Right ventricle myocardium inferior (tissue), 1 donor: ENCODE results near the gene DLG2. TPM values are rescaled to one million over a fixed set of nuclear protein-coding genes. Genes with fewer than 3 reads are reported as not detected.
"Not testable (repeated sequence)": the region's sequence is repeated elsewhere in the genome, so short reads cannot be mapped to it uniquely, and the experiment has no call there.

Experiments
- ATAC-seq: fragments of 200-7000 bp; cut with Tn5 transposase; one replicate; pipeline ENCODE4 v1.9.1; 2020; ENCODE audit warnings: mild to moderate bottlenecking, moderate library complexity
- DNase-seq: peaks from one replicate; pipeline ENCODE4 v3.0.0; 2021; ENCODE audit errors: missing footprints
- intact Hi-C: fragments of 100-400 bp; cut with DNase I; formaldehyde crosslinking; loops from one replicate; pipeline ENCODE4 v1.11.0; 2022
- total RNA-seq: library from RNA; stranded (reverse); fragmentation: NEBNext Ultra II Directional; extraction: Animal tissue kit (Norgen Biotek cat#: 25700); gene quantifications from one replicate; pipeline ENCODE4 v1.2.1, GENCODE V29; 2021
- donor health status: DM: no; HTN: yes; CAD: no; lungs with severe emphysema.

Gene DLG2
- total RNA-seq, 1 donor from 2014 or later = 5.7 TPM

DNA sequence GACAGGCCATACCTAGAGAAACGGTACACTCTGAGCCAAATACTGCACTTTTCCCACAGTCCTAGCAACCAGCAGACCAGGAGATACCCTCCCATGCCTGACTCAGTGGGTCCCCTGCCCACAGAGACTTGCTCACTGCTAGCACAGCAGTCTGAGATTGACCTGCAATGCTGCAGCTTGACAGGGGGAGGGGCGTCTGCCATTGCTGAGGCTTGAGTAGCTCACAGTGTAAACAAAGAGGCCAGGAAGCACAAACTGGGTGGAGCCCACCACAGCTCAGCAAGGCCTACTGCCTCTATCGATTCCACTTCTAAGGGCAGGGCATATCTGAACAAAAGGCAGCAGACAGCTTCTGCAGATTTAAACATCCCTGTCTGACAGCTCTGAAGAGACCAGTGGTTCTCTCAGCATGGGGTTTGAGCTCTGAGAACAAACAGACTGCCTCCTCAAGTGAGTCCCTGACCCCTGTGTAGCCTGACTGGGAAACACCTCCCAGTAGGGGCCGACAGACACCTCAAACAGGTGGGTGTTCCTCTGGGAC is 231.6 kb downstream of the DLG2 start:
- intact Hi-C loops, ATAC-seq, DNase-seq: not testable (repeated sequence)

DNA sequence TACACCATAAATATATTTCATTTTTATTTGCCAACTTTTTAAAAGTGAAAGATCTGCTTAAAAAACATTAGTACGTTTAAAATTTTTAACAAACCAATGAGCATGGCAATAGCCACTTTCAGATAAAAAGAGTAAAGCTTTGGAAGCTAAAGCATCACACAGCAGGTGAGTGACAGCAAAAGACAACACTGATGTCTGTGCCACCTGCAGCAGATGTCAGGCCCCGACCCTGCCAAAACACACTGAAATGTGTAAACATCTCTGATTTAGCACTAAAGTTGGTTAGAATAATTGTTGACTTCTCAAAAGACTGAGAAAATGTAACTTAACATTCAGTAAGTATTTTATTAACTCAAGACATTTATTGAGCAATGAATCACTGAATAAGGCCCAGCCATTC is 232.9 kb downstream of the DLG2 start:
- DNase-seq = no peak
- intact Hi-C loops = no loop called here
- ATAC-seq = no peak

DNA sequence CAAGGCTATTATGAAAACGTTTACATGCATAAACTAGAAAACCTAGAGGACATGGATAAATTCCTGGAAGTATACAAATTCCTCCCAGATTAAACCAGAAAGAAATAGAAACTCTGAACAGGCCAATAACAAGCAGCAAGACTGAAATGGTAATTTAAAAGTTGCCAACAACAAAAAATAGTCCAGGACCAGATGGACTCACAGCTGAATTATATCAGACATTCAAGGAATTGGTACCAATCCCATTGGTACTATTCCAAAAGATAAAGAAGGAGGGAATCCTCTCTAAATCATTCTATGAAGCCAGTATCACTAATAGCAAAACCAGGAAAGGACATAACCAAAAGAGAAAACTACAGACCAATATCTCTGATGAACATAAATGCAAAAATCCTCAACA is 236.0 kb downstream of the DLG2 start:
- intact Hi-C loops = no loop called here

GRCh38 chr11:85385547-85385946 is 241.6 kb downstream of the DLG2 start:
- intact Hi-C loops = no loop called here
- DNase-seq = no peak
- no peak for ATAC-seq

More for the DNA sequence above, 236.0 kb downstream of the DLG2 start:
- no peak for ATAC-seq
- no peak for DNase-seq

GRCh38 chr11:85385111-85385510 is 242.0 kb downstream of the DLG2 start:
- intact Hi-C loops = no loop called here
- no peak for DNase-seq
- ATAC-seq = no peak

- DNase-seq (no peak), ATAC-seq (no peak)
- intact Hi-C loops = no loop called here
Observed at GRCh38 chr11:85379066-85379465, 248.1 kb downstream of the DLG2 start.

DNA sequence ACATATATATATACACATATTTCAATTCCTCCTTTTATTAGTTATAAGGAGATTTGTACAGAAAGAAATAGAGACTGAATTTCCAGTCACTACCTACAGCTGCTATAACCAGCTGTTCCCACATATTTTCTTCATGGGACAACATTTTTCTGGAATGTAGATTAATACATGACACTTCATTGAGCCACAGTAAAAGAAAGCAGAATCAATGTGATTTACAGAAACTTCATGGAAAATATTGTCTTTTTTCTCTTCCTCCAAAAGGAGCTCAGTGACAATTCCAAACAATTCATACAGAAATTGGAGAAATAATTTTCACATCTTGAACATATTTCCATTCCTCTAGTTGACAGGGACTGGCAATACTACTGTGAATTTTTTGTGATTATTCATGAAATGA is 249.2 kb downstream of the DLG2 start:
- ATAC-seq (no peak), DNase-seq (no peak)
- intact Hi-C loops = no loop called here

GRCh38 chr11:85359859-85360258 is 267.3 kb downstream of the DLG2 start:
- intact Hi-C loops = no loop called here

DNA sequence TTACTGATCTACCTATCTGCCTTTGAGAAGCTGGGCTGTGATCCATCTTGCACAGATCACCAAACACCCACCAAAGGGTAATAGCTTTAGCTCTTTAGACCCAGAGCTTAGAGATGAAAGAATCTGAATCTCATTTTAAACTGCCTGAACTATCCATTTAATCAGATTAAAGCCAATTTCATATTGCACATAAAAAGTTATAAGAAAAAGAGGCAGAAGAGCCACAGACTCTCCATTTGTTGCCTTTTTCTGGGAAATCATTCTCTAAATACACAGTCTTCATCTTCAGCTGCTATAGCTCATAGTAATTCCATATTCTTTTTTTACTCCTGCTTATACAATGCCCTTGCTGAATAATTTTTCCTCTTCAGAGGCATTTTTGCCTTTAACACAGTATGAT is 271.2 kb downstream of the DLG2 start:
- no peak for ATAC-seq
- no peak for DNase-seq
- intact Hi-C loops = no loop called here

More at GRCh38 chr11:85359859-85360258, 267.3 kb downstream of the DLG2 start:
- ATAC-seq (no peak), DNase-seq (no peak)

- intact Hi-C loops, ATAC-seq, DNase-seq: not testable (repeated sequence)
Observed at GRCh38 chr11:85349539-85349938, 277.6 kb downstream of the DLG2 start.

- DNase-seq (no peak), ATAC-seq (no peak)
- intact Hi-C loops = no loop called here
Observed at GRCh38 chr11:85348945-85349344, 278.2 kb downstream of the DLG2 start.

GRCh38 chr11:85347291-85347690 is 279.9 kb downstream of the DLG2 start:
- ATAC-seq = no peak
- DNase-seq = no peak
- intact Hi-C loops = no loop called here

DNA sequence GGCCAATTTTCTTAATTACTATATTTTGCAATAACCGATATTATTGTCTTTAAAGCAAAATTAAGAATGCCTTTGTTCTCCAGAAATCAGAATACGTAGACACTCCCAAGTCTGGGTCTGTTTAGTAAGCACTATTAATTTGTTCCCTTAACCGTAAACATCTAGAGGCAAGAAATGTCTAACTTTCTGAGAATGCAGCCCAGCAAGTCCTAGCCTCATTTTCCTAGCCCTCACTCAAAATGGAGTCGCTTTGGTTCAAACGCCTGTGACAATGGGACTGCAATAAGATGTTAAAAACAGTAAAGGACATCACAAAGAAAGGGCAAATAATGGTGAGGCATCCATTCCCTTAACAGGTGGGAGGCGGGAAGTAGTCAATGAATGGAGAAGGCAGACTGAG is 280.7 kb downstream of the DLG2 start:
- DNase-seq (no peak), ATAC-seq (no peak)
- intact Hi-C loops = no loop called here

- DNase-seq, intact Hi-C loops, ATAC-seq: not testable (repeated sequence)
Observed at GRCh38 chr11:85340846-85341245, 286.3 kb downstream of the DLG2 start.

DNA sequence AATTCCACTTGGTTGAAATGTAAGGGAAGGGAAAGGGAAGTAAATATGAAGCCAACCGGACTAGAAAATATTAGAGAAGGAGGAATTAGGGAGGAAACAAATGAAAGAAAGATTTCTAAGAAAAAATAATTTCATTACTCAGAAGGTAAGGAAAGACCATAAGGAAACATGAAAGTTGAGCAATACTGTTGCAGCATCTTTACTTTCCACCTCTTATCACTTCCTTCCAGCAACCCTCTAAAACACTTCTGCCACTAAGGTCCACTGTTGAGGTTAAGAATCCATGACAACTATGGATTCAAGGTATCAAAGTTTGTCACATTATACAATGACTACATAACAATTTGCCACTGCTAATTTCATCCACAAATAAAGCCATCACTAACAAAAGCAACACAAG is 308.6 kb downstream of the DLG2 start:
- DNase-seq (no peak), ATAC-seq (no peak)
- intact Hi-C loops = no loop called here

DNA sequence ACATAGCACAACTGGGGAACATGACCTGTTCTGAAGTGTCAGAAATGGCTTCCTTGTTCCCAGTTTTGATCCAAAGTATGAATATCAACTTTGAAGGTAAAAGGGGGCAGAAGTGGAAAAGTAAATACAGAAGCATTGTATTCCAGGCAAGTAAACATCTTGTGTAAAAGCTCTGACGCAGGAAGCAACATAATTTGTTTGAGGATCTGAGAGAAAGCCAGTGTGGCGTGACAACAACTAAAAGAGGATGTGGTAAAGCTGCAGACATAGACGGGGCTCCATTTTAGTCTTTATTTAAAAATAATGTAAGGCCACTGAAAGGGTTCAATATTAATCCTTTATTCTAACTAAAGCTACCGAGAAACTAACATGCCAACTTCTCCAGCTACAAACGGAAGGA is 310.2 kb downstream of the DLG2 start:
- ATAC-seq (no peak), DNase-seq (no peak)
- intact Hi-C loops = no loop called here

DNA sequence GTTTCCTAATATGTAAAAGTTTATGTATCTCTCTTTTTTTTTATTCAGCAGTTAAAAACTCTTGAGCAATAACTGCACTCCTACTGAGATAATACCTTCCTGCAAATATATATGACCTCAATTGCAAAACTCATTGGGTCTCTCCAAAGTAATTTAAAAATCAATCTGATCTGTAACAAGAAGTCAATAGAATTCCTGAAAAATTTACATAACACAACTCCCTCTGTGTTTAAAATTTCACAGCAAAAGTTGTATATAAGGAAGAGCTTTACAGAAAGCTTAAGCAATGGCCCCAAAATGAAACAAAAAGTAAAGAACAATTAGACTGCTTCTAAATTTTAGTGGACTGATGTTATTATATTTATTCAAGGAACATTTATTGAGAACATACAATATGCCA is 313.4 kb downstream of the DLG2 start:
- DNase-seq = no peak
- ATAC-seq = no peak
- intact Hi-C loops = no loop called here

DNA sequence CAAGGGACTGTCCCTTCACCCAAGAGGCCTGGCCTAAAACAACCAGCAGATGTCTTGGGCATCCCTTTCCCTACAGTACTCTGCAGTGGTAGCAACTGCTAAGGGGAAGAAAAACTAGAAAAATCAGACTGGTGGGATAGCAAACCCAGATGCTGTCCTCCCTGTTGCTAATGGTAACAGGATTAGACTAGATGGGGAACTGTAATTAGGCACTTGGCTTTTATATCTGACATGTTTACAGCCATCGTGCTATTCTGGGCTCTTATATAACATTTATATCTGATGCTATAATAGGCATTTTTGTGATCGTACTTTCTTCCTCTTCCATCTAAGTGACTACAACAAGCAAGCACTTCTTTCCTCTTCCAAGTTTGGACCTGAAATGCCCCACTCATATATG is 316.7 kb downstream of the DLG2 start:
- ATAC-seq (no peak), DNase-seq (no peak)
- intact Hi-C loops = no loop called here

DNA sequence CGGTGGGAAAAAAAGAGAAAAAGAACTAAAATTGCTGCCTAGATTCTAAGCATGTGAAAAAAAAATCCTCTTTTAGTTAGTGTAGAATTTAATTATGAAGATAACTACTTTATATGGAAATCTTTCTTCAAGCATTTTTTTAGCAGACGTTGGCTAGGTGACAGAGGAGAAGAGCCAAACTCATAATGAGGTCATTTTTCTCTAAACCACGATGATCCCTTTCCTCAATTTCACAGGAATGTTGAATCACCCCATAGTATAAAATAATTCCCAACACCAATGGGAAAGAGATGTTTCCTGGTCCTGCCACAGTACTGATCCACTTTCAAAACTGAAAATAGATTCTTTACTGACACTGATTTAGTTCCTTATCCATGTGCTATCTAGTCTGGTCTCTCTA is 319.8 kb downstream of the DLG2 start:
- intact Hi-C loops = no loop called here
- DNase-seq = no peak
- no peak for ATAC-seq

DNA sequence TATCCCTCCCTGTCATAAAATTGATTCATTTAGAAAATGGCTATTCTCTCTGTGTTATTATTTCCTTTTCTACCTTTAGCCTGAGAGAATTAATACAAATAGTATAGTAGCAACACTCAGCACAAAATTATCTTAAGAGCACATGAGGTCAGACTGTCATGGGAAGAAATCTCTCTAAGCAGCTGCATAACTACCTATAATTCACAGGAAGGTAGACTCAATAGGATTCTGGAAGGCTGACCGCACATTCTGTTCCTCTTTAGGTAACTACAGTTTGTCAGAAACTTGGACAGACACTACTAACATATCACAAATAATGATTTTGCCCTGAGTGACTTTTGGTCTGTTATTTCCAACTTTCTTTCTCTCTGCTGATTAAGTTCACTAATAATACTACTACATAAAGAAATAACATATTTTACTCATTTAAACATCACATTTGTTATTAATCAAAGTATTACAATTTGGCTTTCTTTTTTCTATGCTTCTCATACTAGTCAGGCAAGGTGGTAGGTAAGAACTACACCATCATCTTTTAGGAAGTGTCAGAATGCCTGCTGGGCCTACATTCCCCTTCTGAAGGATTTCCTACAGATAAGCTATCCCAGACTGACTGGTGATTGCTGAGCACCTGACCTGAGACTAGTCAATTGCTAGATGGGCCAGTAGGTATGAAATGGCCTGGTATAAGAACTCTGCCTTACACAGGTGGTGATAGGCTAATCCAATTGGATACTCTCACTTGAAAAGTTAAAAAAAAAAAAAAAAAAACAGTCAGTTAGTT is 325.1 kb downstream of the DLG2 start:
- no peak for DNase-seq
- ATAC-seq = no peak
- intact Hi-C loops = no loop called here
